GM10248 (cell line): ENCODE measurements around the gene ZP4.

Experiments
- CTCF ChIA-PET: fragments of 300-600 bp; sonication (Branson Sonifier 250); formaldehyde crosslinking; extraction: SDS; loops from one replicate; lab custom pipeline; 2021; ENCODE audit warnings: antibody characterized with exemption; lab: Yijun Ruan, JAX
- POLR2A ChIA-PET: fragments of 350-650 bp; sonication (Branson Sonifier 250); formaldehyde crosslinking; extraction: SDS; loops from one replicate; lab custom pipeline; 2020; ENCODE audit warnings: antibody characterized with exemption; lab: Yijun Ruan, JAX
- DNase-seq: peaks from one replicate; pipeline ENCODE4 v3.0.0; 2012; ENCODE audit errors: extremely low spot score
- TF ChIP-seq, protein P1 (sequence below): IDR thresholded peaks from 2 replicates; pipeline ENCODE4 v1.5.1; 2012; ENCODE audit warnings: mild to moderate bottlenecking, low read depth; ENCODE audit errors: extremely low read depth, missing control alignments, control extremely low read depth

The ZP4 gene

DNA sequence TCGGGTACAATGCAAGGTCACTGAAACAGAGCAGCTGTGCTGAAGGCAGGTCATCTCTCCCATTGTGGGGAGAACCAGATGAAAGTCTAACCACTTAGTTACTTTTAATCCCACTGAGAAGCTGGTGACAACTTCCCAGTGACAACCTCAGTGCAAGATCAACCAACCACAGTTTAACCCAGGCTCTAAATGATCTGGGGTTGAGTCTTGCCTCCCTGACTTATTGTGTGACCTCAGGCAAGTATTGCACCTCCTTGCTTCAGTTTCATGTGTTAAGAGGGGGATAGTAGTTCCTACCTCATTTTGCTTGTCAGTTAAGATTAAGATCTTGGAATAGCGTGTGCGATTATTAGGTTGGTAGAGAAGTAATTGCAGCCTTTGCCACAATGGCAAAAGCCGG, 3.2 kb downstream of the ZP4 start:
- TF ChIP-seq, protein P1, sequence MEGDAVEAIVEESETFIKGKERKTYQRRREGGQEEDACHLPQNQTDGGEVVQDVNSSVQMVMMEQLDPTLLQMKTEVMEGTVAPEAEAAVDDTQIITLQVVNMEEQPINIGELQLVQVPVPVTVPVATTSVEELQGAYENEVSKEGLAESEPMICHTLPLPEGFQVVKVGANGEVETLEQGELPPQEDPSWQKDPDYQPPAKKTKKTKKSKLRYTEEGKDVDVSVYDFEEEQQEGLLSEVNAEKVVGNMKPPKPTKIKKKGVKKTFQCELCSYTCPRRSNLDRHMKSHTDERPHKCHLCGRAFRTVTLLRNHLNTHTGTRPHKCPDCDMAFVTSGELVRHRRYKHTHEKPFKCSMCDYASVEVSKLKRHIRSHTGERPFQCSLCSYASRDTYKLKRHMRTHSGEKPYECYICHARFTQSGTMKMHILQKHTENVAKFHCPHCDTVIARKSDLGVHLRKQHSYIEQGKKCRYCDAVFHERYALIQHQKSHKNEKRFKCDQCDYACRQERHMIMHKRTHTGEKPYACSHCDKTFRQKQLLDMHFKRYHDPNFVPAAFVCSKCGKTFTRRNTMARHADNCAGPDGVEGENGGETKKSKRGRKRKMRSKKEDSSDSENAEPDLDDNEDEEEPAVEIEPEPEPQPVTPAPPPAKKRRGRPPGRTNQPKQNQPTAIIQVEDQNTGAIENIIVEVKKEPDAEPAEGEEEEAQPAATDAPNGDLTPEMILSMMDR, result no peak
- DNase-seq, result no peak
- CTCF ChIA-PET, result no interaction called here
- POLR2A ChIA-PET, result no interaction called here

DNA sequence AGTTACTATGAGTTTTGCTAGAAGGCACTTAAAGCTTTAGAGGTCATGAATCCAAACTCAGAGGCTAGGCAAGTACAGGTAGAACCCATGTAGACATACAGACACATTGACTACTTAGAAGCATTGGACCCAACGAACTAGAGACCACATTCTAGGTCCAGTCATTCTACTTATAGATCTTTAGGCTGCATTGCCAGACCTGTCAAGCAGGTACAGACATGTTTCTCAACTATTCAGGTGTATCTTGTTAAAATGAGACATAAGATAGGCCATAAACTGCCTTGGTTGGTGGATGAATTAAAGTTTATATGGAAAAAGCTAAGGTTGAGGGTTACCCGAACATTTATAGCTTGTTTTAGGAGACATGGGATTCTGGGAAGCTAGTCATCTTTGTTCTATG, 6.5 kb downstream of the ZP4 start:
- ChIA-PET POLR2A (no interaction called here), CTCF (interaction anchor here (1.0 to 1.5 kb wide), 4 partner anchors 8 to 25 kb away, joined by 3 to 4 read pairs (median 3); no protein-coding TSS in a partner anchor)

DNA sequence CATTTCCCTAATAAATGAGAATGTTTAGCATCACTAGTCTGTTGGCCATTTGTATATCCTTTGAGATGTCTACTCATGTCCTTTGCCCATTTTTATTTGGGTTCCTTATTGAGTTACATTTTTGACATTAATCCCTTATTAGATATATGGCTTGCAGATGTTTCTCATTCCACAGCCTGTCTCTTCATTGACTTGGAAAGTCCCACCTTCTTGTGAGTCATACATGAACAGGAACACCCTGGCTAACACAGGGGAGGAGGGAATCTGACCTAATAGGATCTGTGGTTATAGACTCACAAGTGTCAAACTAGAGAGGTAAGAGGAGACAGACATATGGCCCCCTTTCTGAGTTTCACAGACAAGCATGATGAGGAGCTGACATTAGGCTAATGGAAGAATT, 11.5 kb downstream of the ZP4 start:
- TF ChIP-seq, protein P1, result no peak
- ChIA-PET POLR2A (no interaction called here), CTCF (interaction anchor here (1.8 kb wide), 1 partner anchor 10 kb away, joined by 5 read pairs; no protein-coding TSS in a partner anchor)
- no peak for DNase-seq

More for the DNA sequence above, 6.5 kb downstream of the ZP4 start:
- TF ChIP-seq, protein P1, result no peak
- no peak for DNase-seq

DNA sequence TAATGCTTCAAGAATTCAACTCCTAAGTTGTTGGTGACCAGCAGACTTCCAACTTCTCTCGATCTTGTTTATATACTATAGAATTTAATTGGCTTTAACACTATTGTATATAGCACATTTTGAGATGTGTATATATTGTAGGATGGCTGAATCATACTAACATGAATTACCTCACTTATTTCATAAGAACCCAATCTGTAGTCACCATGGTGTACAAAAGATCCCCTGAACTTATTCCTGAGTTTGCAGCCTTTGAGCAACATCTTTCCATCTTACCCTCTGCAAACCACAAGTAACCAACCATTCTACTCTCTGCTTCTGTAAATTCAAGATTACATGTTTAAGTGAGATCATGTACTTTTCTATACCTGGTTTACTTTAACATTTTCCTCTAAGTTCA, 12.3 kb downstream of the ZP4 start:
- ChIA-PET POLR2A (no interaction called here), CTCF (interaction anchor here (1.8 kb wide), 1 partner anchor 14 kb away, joined by 8 read pairs; no protein-coding TSS in a partner anchor)
- no peak for DNase-seq
- TF ChIP-seq, protein P1, result no peak

DNA sequence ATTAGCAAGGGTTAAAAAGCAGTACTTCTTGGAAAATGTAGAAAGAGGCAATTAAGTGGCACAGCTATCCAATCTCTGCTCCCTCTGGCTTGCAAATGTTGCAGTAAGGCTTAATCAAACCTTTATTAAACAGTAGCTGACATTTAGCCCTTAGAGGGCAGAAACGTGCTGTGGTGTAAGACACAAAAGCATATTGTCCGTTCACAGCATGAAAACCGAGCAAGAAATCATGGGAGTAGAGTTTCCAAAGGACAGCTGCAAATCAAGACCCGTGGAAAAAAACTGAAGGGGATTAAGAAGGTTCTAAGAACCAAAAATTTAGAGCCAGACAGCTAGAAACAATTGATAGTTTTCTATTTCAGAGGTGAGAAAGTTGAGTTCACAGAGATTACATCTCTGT, 13.1 kb downstream of the ZP4 start:
- TF ChIP-seq, protein P1, result no peak
- POLR2A ChIA-PET, result no interaction called here
- CTCF ChIA-PET, result interaction anchor here (0.9 to 1.8 kb wide), 2 partner anchors 13 to 14 kb away, joined by 4 to 8 read pairs; no protein-coding TSS in a partner anchor
- no peak for DNase-seq

DNA sequence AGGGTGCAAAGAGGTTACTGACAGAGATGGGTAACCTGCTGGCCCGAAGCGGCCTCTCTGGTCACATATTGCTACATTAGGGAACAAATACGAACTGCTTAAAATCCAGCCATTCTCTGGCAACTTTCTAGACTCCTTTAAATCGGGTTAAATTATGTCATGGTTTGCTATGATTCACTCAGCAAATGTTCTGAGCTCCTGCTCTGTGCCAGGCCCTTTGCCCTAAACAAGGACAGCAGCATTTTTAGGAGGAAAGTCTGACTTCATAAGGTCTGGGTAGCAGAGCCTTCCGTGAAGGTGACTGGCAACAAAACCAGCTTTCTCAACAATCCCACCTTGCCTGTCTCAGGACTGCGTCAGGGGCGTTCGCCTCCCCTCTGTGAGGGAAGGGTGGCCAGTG, 15.4 kb downstream of the ZP4 start:
- ChIA-PET POLR2A (no interaction called here), CTCF (interaction anchor here (0.9 to 1.9 kb wide), 3 partner anchors 9 to 11 kb away, joined by 3 to 7 read pairs (median 4); no protein-coding TSS in a partner anchor)
- no peak for DNase-seq
- TF ChIP-seq, protein P1, result no peak
